OCI-LY1 (cell line): Measurements from ENCODE around the gene SPON2.

Experiments used
- H2AFZ ChIP-seq: fragments of 200-600 bp; sonication (generic), shearing (Covaris generic); 2 replicates; pipeline ENCODE4 v1.6.0; 2014; ENCODE audit warnings: antibody characterized with exemption, mild to moderate bottlenecking, low read length
- H3F3A ChIP-seq: fragments of 200-600 bp; sonication (generic), shearing (Covaris generic); 2 replicates; pipeline ENCODE4 v1.6.0; 2014; ENCODE audit warnings: mild to moderate bottlenecking, antibody characterized with exemption, low read length, moderate library complexity; ENCODE audit not compliant: insufficient read depth
- H3K27ac ChIP-seq: fragments of 200-600 bp; sonication (generic); 2 replicates; pipeline ENCODE4 v1.5.1; 2014; ENCODE audit warnings: low read length, mixed run types, mild to moderate bottlenecking, low read depth; ENCODE audit not compliant: poor library complexity, severe bottlenecking
- H3K27me3 ChIP-seq: fragments of 200-600 bp; sonication (generic); 2 replicates; pipeline ENCODE4 v1.6.0; 2014; ENCODE audit warnings: antibody characterized with exemption, mild to moderate bottlenecking, low read length, moderate library complexity; ENCODE audit not compliant: insufficient read depth
- H3K36me3 ChIP-seq: fragments of 200-600 bp; sonication (generic); 2 replicates; pipeline ENCODE4 v1.6.1; 2014; ENCODE audit warnings: mild to moderate bottlenecking, antibody characterized with exemption, low read length, moderate library complexity, mixed read lengths; ENCODE audit not compliant: insufficient read depth
- H3K4me1 ChIP-seq: fragments of 200-600 bp; sonication (generic); 2 replicates; pipeline ENCODE4 v1.5.1; 2014; ENCODE audit warnings: mild to moderate bottlenecking, low read length, moderate library complexity; ENCODE audit not compliant: insufficient read depth, severe bottlenecking
- H3K4me2 ChIP-seq: fragments of 200-600 bp; sonication (generic), shearing (Covaris generic); 2 replicates; pipeline ENCODE4 v1.6.1; 2014; ENCODE audit warnings: low read length
- H3K4me3 ChIP-seq: fragments of 200-600 bp; sonication (generic); 2 replicates; pipeline ENCODE4 v1.5.1; 2014; ENCODE audit warnings: low read length, low read depth, mild to moderate bottlenecking, mixed read lengths; ENCODE audit not compliant: poor library complexity, severe bottlenecking
- H3K79me2 ChIP-seq: fragments of 200-600 bp; shearing (Covaris generic); 2 replicates; pipeline ENCODE4 v1.6.1; 2016; ENCODE audit warnings: mixed run types, low read length, mixed read lengths; ENCODE audit not compliant: insufficient read depth
- H3K9ac ChIP-seq: fragments of 200-600 bp; sonication (generic), shearing (Covaris generic); 2 replicates; pipeline ENCODE4 v1.6.1; 2014; ENCODE audit warnings: mild to moderate bottlenecking, low read length, mixed read lengths
- H3K9me2 ChIP-seq: fragments of 200-600 bp; sonication (generic), shearing (Covaris generic); 2 replicates; pipeline ENCODE4 v1.6.1; 2014; ENCODE audit warnings: low read depth, mild to moderate bottlenecking, low read length, mixed read lengths
- H3K9me3 ChIP-seq: fragments of 200-600 bp; shearing (Covaris generic); 2 replicates; pipeline ENCODE4 v1.6.1; 2014; ENCODE audit warnings: low read length, mixed read lengths
- H4K20me1 ChIP-seq: fragments of 200-600 bp; sonication (generic), shearing (Covaris generic); 2 replicates; pipeline ENCODE4 v1.6.0; 2016; ENCODE audit warnings: mild to moderate bottlenecking, low read length; ENCODE audit not compliant: insufficient read depth
- EZH2 ChIP-seq: fragments of 200-600 bp; sonication (generic), shearing (Covaris generic); IDR thresholded peaks from 2 replicates; pipeline ENCODE4 v1.8.0; 2017; ENCODE audit warnings: borderline replicate concordance, mixed run types, mild to moderate bottlenecking, antibody characterized with exemption, low read length, moderate library complexity, mixed read lengths
- TF ChIP-seq, protein P1 (sequence below): fragments of 200-600 bp; sonication (generic), shearing (Covaris generic); IDR thresholded peaks from 2 replicates; pipeline ENCODE4 v1.5.1; 2017; ENCODE audit warnings: mild to moderate bottlenecking, antibody characterized with exemption, low read length, moderate library complexity, mixed read lengths

SPON2 gene

DNA sequence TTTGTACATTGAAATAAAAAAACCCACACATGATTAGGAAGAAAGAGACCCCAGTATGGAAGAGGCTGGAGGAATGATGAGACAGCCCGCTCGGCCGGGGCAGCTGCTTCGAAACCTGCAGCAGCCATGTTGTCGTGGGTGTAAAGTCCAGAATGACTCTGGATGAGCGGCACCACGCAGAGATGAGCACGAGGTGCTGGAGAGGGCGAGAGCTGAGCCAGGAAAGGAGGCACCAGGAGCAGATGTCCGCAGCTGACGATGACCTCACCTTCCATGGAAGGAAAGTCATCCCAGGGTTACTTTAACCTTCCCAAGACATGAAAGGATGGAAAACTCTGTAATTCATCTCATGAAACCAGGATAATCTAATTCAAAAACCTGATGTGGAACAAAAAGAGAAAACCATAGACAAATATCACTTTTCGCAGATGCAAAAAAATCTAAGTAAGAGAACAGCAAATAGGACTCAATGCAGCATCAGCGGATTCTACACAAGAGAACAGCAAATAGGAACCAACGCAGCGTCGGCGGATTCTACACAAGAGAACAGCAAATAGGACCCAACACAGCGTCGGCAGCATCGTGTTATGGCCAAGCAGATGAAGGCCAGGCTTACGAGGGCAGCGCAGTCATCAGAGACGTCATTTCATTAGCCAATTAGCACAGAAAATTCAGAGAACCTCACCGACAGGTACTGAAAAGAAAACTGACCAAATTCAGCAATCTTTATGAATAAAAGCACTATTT is 25.9 kb upstream of the SPON2 start:
- Histone ChIP-seq H3K9ac (no peak overlapping the region), H4K20me1 (no peaks in the 10 kb centered on the region), H3F3A (no peaks in the 10 kb centered on the region), H3K36me3 (no peaks in the 10 kb centered on the region), H3K9me3 (no peaks in the 10 kb centered on the region), H2AFZ (no peak overlapping the region), H3K9me2 (no peaks in the 10 kb centered on the region), H3K27ac (no peak overlapping the region), H3K79me2 (no peaks in the 10 kb centered on the region), H3K27me3 (no peaks in the 10 kb centered on the region), H3K4me2 (no peak overlapping the region), H3K4me3 (no peak overlapping the region), H3K4me1 (peaks cover 17% of the 10 kb centered on the region)
- TF ChIP-seq EZH2 = no peak
- TF ChIP-seq, protein P1, sequence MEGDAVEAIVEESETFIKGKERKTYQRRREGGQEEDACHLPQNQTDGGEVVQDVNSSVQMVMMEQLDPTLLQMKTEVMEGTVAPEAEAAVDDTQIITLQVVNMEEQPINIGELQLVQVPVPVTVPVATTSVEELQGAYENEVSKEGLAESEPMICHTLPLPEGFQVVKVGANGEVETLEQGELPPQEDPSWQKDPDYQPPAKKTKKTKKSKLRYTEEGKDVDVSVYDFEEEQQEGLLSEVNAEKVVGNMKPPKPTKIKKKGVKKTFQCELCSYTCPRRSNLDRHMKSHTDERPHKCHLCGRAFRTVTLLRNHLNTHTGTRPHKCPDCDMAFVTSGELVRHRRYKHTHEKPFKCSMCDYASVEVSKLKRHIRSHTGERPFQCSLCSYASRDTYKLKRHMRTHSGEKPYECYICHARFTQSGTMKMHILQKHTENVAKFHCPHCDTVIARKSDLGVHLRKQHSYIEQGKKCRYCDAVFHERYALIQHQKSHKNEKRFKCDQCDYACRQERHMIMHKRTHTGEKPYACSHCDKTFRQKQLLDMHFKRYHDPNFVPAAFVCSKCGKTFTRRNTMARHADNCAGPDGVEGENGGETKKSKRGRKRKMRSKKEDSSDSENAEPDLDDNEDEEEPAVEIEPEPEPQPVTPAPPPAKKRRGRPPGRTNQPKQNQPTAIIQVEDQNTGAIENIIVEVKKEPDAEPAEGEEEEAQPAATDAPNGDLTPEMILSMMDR = no peak

DNA sequence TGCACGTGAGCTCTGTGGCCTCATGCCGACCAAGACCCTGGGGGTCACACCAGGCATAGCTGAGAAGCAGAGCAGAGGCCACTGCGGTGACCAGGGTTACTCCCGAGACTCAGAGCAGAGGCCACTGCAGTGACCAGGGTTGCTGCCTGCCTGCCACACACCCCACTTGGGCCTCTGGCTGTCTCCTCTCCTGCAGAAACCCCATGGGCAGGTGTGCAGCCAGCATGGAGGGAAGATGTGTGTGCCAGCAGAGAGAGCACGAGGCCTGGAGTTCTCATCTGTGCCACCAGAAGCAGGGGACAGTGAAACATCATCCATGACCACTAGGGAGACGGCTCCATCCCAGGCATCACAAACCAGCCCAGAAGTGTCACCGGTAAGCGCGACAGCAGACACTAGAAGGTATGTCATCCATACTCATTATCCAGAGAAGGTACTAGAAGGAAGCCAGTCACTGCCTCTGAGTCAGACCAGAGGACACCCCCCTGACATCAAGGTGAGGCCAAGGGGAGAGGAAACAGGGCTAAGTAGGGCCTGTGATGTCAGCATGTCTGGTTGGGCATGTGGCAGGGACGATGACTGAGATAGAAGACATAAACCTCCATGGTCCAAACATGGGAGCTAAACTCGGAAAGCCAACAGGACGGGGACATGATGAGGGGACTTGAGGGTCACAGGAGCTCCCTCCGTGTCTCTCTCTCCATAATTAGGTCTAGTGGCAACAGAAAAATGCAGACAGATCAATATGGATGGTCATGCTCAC is 24.2 kb upstream of the SPON2 start:
- H4K20me1 ChIP-seq = no peaks in the 10 kb centered on the region
- H3K27me3 ChIP-seq = no peaks in the 10 kb centered on the region
- no peaks in the 10 kb centered on the region for H3K36me3 ChIP-seq
- TF ChIP-seq, protein P1 = no peak
- no peak for TF ChIP-seq EZH2
- no peaks in the 10 kb centered on the region for H3K9me2 ChIP-seq
- no peaks in the 10 kb centered on the region for H3F3A ChIP-seq
- no peak overlapping the region for H3K27ac ChIP-seq
- no peaks in the 10 kb centered on the region for H3K79me2 ChIP-seq
- H3K9me3 ChIP-seq = no peaks in the 10 kb centered on the region
- no peak overlapping the region for H3K4me2 ChIP-seq
- H3K4me3 ChIP-seq = no peak overlapping the region
- peaks cover 8% of the 10 kb centered on the region for H3K4me1 ChIP-seq
- no peak overlapping the region for H2AFZ ChIP-seq
- H3K9ac ChIP-seq = no peak overlapping the region

DNA sequence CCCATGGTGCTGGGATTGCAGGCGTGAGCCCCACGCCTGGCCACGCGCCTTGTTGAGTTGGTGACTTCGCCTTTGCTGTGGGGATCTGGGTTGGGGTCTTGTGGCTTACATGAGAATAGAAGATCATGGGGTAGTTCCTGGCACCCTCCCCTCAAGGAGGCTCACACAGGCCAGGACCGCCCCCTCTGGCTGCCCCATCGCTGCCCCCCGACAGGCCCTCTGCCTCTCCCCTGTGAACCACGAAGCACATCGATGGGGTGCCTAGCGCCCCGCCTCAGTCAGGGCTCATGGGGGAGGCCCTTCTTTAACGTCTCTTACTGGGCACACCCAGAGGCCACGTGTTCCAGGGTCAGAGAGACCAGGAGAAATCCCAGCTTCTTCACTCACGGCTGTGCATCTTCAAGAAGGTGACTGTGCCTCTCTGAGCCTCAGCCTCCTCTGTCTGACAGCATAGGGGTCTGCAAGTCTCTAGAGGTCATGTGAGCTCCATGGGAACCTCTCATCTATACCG is 23.6 kb upstream of the SPON2 start:
- Histone ChIP-seq H3K9me2 (no peaks in the 10 kb centered on the region), H3K4me1 (peaks cover 2% of the 10 kb centered on the region), H3K4me3 (no peak overlapping the region), H2AFZ (no peak overlapping the region), H3K4me2 (no peak overlapping the region), H3K36me3 (no peaks in the 10 kb centered on the region), H3K79me2 (no peaks in the 10 kb centered on the region), H3K9me3 (no peaks in the 10 kb centered on the region), H3K27ac (no peak overlapping the region), H3K27me3 (no peaks in the 10 kb centered on the region; the same call in 1 of the 2 replicates), H4K20me1 (no peaks in the 10 kb centered on the region), H3K9ac (no peak overlapping the region), H3F3A (no peaks in the 10 kb centered on the region)
- no peak for TF ChIP-seq EZH2
- TF ChIP-seq, protein P1 = no peak
